HG02588 (cell line): ENCODE results near the gene ZNF100.
A peak's percentile ranks its signal among the peaks of the same experiment; 100 is the strongest.
"Not testable (repeated sequence)": the region's sequence is repeated elsewhere in the genome, so short reads cannot be mapped to it uniquely, and the experiment has no call there.

ENCODE experiments used
- ATAC-seq: cut with Tn5 transposase; IDR thresholded peaks from one replicate; pipeline ENCODE4 v1.9.1; 2021; ENCODE audit warnings: mild to moderate bottlenecking, moderate library complexity; ENCODE audit not compliant: unreplicated experiment

The ZNF100 gene

GRCh38 chr19:21767065-21767800, at the start of gene ZNF100:
TSS of gene ZNF100 (minus strand) at chr19:21767579. CDS start at chr19:21767429, 150 bp downstream.
- ATAC-seq, result peak; percentile 96

DNA sequence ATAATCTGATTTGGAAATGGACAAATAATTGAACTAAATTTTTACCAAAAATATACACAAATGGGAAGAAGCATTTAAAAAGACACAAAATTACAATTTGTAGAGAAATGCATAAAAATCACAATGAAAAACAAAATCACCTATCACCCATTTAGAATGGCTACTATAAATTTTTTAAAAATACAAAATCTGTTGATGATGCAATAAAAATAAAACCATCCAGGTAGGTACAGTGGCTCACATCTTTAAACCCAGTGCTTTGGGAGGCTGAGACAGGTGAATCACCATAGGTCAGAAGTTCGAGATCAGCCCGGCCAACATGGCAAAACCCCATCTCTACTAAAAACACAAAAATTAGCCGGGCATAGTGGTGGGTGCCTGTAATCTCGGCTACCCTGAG, 45.1 kb upstream of the ZNF100 start:
- ATAC-seq, result no peak

GRCh38 chr19:21808400-21809000, 41.1 kb upstream of the ZNF100 start:
- not testable (repeated sequence) for ATAC-seq

- ATAC-seq, result no peak
Measured at GRCh38 chr19:21789466-21790085, 22.2 kb upstream of the ZNF100 start.

DNA sequence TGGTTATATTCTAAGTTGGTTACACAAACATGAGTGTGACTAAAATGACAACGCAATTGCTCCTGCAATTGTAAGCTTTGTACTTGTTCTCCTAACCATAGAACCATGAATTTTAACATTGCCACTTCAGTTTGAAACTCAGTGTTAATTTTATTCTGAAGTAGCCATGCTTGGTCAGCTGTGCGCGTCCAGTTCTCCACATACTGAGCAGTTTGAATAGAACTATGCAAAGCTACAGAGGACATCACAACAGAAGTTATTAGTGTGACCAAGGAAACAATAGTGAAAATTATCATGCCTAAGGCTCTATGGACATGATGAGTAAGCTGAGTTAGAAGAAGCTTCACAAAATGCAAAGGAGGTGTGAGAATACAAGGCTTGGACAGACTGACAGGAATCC, 19.6 kb upstream of the ZNF100 start:
- ATAC-seq, result no peak

GRCh38 chr19:21775792-21776191, 8.4 kb upstream of the ZNF100 start:
- ATAC-seq, result not testable (repeated sequence)

- ATAC-seq, result not testable (repeated sequence)
Measured at GRCh38 chr19:21766705-21767064, 694 bp downstream of the ZNF100 start.

GRCh38 chr19:21765151-21765550, 2.2 kb downstream of the ZNF100 start:
- no peak for ATAC-seq

GRCh38 chr19:21761547-21761946, 5.8 kb downstream of the ZNF100 start:
- not testable (repeated sequence) for ATAC-seq

- ATAC-seq, result no peak
Measured at GRCh38 chr19:21758296-21758695, 9.1 kb downstream of the ZNF100 start.

DNA sequence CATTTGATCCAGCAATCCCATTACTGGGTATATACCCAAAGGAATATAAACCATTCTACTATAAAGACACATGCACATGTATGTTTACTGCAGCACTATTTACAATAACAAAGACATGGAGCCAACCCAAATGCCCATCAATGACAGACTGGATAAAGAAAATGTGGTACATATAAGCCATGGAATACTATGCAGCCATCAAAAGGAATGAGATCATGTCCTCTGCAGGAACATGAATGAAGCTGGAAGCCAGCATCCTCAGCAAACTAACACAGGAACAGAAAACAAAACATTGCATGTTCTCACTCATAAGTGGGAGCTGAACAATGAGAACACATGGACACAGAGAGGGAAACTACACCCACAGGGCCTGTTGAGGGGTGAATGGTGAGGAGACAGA, 11.8 kb downstream of the ZNF100 start:
- ATAC-seq, result not testable (repeated sequence)

DNA sequence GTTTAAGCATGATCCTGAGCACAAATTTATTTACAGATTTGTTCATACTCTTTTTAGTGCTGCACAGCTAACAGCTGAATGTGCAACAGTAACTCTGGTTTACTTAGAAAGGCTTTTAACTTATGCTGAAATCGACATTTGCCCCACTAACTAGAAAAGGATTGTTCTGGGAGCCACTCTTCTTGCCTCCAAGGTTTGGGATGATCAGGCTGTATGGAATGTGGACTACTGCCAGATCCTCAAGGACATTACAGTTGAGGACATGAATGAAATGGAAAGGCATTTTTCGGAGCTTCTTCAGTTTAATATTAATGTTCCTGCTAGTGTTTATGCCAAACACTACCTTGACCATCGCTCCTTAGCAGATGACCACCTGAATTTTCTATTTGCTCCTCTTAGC, 16.0 kb downstream of the ZNF100 start:
- ATAC-seq, result no peak

DNA sequence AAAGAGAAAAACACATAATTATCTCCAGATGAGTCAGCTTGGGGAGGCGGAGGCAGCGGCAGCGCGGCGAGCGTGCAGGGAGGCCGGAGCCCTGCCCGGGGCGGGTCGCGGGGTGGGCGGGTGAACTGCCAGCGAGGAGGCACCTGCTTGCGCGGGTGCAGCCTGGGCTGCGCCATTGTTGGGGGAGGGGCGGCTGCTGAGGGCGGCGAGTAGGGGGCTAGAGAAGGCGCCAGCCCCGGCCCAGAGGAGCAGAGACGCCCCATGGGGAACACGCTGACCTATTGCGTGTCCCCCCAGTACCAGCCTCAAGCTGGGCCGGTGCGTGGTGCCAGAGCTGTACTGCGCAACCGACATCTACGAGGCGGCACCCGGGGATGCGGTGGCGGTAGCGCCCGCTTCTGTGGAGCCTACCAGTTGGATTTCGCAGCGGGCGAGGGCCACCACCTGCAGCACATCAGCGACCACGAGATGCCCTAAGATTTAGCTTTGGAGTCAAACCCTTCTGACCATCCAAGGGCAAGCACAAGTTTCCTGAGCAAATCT, 16.7 kb downstream of the ZNF100 start:
- ATAC-seq, result no peak

- no peak for ATAC-seq
Measured at GRCh38 chr19:21749090-21749489, 18.3 kb downstream of the ZNF100 start.

DNA sequence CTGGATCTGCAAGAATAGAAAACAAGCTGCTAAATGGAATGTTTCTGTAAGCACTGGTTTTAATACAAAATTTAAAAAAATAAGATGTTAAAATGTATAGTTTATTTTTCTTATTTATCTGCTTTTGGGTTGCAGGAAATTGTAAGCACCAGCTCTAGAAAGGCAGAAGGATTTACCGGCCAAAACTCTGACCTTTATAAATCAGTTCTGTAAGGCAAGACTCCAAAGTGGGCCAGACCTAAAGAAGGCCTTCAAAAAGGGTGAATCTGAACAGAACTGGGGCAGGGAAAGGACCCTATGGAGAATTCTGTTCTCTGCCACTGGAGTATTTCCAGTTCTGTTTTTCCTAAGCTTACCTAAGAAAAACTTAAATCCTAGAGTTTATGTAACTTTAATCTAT, 19.3 kb downstream of the ZNF100 start:
- ATAC-seq, result no peak

GRCh38 chr19:21740559-21740958, 26.8 kb downstream of the ZNF100 start:
- no peak for ATAC-seq

DNA sequence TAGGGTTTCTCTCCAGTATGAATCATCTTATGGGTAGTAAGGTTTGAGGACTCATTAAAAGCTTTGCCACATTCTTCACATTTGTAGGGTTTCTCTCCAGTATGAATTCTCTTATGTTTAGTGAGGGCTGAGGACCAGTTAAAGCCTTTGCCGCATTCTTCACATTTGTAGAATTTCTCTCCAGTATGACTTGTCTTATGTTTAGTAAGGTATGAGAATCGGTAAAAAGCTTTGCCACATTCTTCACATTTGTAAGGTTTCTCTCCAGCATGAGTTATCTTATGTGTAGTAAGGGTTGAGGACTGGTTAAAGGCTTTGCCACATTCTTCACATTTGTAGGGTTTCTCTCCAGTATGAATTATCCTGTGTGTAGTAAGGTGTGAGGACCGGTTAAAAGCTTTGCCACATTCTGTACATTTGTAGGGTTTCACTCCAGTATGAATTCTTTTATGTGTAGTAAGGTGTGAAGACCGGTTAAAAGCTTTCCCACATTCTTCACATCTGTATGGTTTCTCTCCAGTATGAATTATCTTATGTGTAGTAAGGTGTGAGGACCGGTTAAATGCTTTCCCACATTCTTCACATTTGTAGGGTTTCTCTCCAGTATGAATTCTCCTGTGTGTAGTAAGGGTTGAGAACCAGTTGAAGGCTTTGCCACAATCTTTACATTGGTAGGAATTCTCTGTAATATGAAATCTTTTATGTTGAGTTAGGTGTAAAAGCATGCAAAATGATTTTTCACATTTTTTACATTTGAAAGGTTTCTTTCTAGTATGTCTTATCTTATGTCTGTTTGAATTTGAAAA, 40.2 kb downstream of the ZNF100 start:
- ATAC-seq, result not testable (repeated sequence)

- no peak for ATAC-seq
Measured at GRCh38 chr19:21713761-21714160, 53.6 kb downstream of the ZNF100 start.

DNA sequence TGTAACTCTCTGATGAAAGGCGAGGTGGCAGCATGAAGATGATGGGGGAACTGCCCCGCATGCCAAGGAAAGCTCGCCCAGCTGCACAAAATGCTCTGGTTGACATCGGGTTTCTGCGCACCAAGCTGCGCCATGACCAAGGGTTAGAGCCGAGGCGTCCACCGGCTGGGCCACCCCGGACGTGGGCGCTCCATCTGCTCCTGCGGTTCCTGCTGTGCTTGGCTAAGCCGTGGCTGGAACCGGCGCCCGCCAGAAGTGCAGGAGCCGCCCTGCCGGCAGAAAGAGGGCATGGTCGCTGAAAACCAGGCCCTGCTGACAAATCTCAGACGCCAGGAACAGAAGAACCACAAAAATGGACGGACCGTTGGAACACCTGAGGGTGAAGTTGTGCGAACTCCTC, 57.9 kb downstream of the ZNF100 start:
- no peak for ATAC-seq

- ATAC-seq, result not testable (repeated sequence)
Measured at GRCh38 chr19:21707878-21708277, 59.5 kb downstream of the ZNF100 start.

GRCh38 chr19:21707065-21707464, 60.3 kb downstream of the ZNF100 start:
- ATAC-seq, result no peak
